Fibroblast of lung (primary cell): Measurements from ENCODE around the gene ZDHHC11. TPM values are rescaled to one million over a fixed set of nuclear protein-coding genes. Genes with fewer than 3 reads are reported as not detected.
"Not testable (repeated sequence)": the region's sequence is repeated elsewhere in the genome, so short reads cannot be mapped to it uniquely, and the experiment has no call there.

ENCODE experiments used
- DNase-seq, 2 donors: peaks; one replicate each; pipeline versions ENCODE4 v3.0.0 to v3.0.0-alpha.2; 2010; ENCODE audit warnings: low read depth in 2 of 2
- H2AFZ ChIP-seq: 2 replicates; pipeline ENCODE4 v1.5.1; 2012; ENCODE audit warnings: low read length, control low read depth, inconsistent platforms
- H3K27ac ChIP-seq: 2 replicates; pipeline ENCODE4 v1.5.1; 2011; ENCODE audit warnings: low read length, control low read depth; ENCODE audit not compliant: insufficient read depth
- H3K27me3 ChIP-seq: 2 replicates; pipeline ENCODE4 v1.5.1; 2011; ENCODE audit warnings: mild to moderate bottlenecking, low read length; ENCODE audit not compliant: control insufficient read depth, insufficient read depth
- H3K36me3 ChIP-seq: 2 replicates; pipeline ENCODE4 v1.5.1; 2011; ENCODE audit warnings: low read length; ENCODE audit not compliant: control insufficient read depth, insufficient read depth
- H3K4me1 ChIP-seq: 2 replicates; pipeline ENCODE4 v1.5.1; 2011; ENCODE audit warnings: low read length; ENCODE audit not compliant: control insufficient read depth, insufficient read depth; ENCODE audit errors: extremely low read depth
- H3K4me2 ChIP-seq: 2 replicates; pipeline ENCODE4 v1.5.1; 2011; ENCODE audit warnings: low read length, control low read depth; ENCODE audit not compliant: insufficient read depth; ENCODE audit errors: extremely low read depth
- H3K4me3 ChIP-seq, 4 experiments: fragments of 200-600 bp in 1 of 4; sonication (generic) in 1 of 4; replicated peaks in 1 of 4; 2 replicates each; pipeline ENCODE4 v1.5.1; 2011 to 2016; ENCODE audit warnings: low read length in 4 of 4, low read depth in 3 of 4, mild to moderate bottlenecking in 3 of 4, control low read depth in 2 of 4, inconsistent platforms in 1 of 4, mixed read lengths in 1 of 4; ENCODE audit not compliant: insufficient read depth in 1 of 4; ENCODE audit errors: control extremely low read depth in 1 of 4
- H3K79me2 ChIP-seq: 2 replicates; pipeline ENCODE4 v1.5.1; 2012; ENCODE audit warnings: mild to moderate bottlenecking, low read length, inconsistent platforms; ENCODE audit not compliant: control insufficient read depth, insufficient read depth
- H3K9ac ChIP-seq: 2 replicates; pipeline ENCODE4 v1.5.1; 2011; ENCODE audit warnings: mild to moderate bottlenecking, low read length, control low read depth; ENCODE audit not compliant: insufficient read depth
- H3K9me3 ChIP-seq: 2 replicates; pipeline ENCODE4 v1.5.1; 2012; ENCODE audit warnings: low read depth, low read length; ENCODE audit not compliant: control insufficient read depth, insufficient read depth
- H4K20me1 ChIP-seq: 2 replicates; pipeline ENCODE4 v1.5.1; 2011; ENCODE audit warnings: low read length; ENCODE audit not compliant: control insufficient read depth, insufficient read depth; ENCODE audit errors: extremely low read depth
- CTCF ChIP-seq, 2 donors: IDR thresholded peaks in 1 of 2; conservative IDR thresholded peaks in 1 of 2; 1 replicate in 1 of 2; 2 replicates in 1 of 2; pipeline ENCODE4 v1.5.1; 2011 to 2012; ENCODE audit warnings: low read length in 2 of 2, control low read depth in 1 of 2, inconsistent platforms in 1 of 2, low read depth in 1 of 2, mild to moderate bottlenecking in 1 of 2
- EZH2 ChIP-seq: IDR thresholded peaks from 2 replicates; pipeline ENCODE4 v1.5.1; 2012; ENCODE audit warnings: low read length, control low read depth, mild to moderate bottlenecking; ENCODE audit errors: missing control alignments
- polyA plus RNA-seq, 2 donors: library from polyadenylated mRNA; depleted of rRNA in 1 of 2; stranded (reverse) in 1 of 2; unstranded in 1 of 2; fragments of >200 nt; gene quantifications; 2 replicates each; pipeline ENCODE4 v1.2.1, GENCODE V29; 2011 to 2012; ENCODE audit warnings: missing spikeins in 1 of 2
- total RNA-seq: library from RNA; depleted of rRNA; stranded (reverse); fragments of >200 nt; gene quantifications from 2 replicates; pipeline ENCODE4 v1.2.1, GENCODE V29; 2014

ZDHHC11 gene
- total and polyA plus RNA-seq, 2 donors (not counting 1 experiment from before 2014, with no cell fraction given), result 0.23 to 2.5 TPM

GRCh38 chr5:776862-777711 is 73.7 kb downstream of the ZDHHC11 start:
- Histone ChIP-seq H3K27me3 (peaks cover 5% of the 10 kb centered on the region), H3K4me2 (no peak overlapping the region), H3K4me1 (no peaks in the 10 kb centered on the region), H3K9me3 (no peaks in the 10 kb centered on the region), H3K79me2 (no peaks in the 10 kb centered on the region), H3K36me3 (no peaks in the 10 kb centered on the region), H3K9ac (no peak overlapping the region), H2AFZ (no peak overlapping the region), H4K20me1 (no peaks in the 10 kb centered on the region), H3K4me3 (peak overlapping the region in 1 of 4 experiments; percentile 39), H3K27ac (no peak overlapping the region)
- no peak for DNase-seq
- TF ChIP-seq EZH2 (no peak), CTCF (conservative IDR thresholded peaks at IDR 0.05 in 1 of 2, IDR thresholded peaks at IDR 0.05 in 1 of 2; ENCODE audit: low read depth in 1 of 2, low read length in 2 of 2) (no peak)

GRCh38 chr5:775961-776861 is 74.6 kb downstream of the ZDHHC11 start:
- Histone ChIP-seq H3K9me3 (no peaks in the 10 kb centered on the region), H3K9ac (no peak overlapping the region), H3K27ac (no peak overlapping the region), H2AFZ (no peak overlapping the region), H3K4me3 (peak overlapping the region in 1 of 4 experiments; percentile 39), H3K27me3 (peaks cover 5% of the 10 kb centered on the region), H4K20me1 (no peaks in the 10 kb centered on the region), H3K79me2 (no peaks in the 10 kb centered on the region), H3K4me2 (no peak overlapping the region), H3K4me1 (no peaks in the 10 kb centered on the region), H3K36me3 (no peaks in the 10 kb centered on the region)
- TF ChIP-seq EZH2 (no peak), CTCF (conservative IDR thresholded peaks at IDR 0.05 in 1 of 2, IDR thresholded peaks at IDR 0.05 in 1 of 2; ENCODE audit: low read depth in 1 of 2, low read length in 2 of 2) (no peak)
- no peak for DNase-seq

- H3K79me2 ChIP-seq, H2AFZ ChIP-seq, H3K4me3 ChIP-seq, H3K9me3 ChIP-seq, H3K9ac ChIP-seq, DNase-seq, H3K36me3 ChIP-seq, H3K27me3 ChIP-seq, H3K4me1 ChIP-seq, H3K4me2 ChIP-seq, H3K27ac ChIP-seq, H4K20me1 ChIP-seq: not testable (repeated sequence)
Observed at GRCh38 chr5:775595-775960, 75.2 kb downstream of the ZDHHC11 start.

DNA sequence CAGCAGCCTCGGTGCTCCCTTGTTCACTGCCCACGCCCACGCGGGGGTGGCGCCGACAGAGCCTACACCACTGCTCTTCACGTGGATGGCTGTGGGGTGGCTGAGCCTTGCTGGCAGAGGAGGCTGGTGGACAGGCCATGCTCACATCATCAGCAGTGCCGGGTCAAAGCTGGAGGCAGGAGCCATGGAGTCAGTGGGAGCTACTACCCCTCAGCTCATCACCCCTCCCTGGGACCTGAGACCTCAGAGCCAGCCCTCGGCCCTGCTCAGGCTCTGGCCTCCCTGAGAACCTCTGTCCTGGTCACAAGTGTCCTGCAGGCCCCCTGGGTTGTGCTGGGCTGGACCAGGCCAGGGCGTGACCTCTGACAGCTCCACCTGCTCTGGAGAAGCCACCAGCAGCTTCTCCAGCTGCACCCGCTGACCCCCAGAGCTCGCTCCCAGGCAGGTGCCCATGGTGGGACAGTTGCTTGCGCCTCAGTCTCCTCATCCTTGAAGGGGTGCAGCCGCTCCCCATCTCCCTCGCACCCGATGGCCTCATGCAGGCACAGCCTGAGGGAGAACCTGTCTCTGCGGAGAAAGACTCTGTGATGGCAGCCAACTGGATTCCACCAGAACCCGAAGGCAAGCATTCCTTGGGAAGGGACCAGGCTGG is 75.8 kb downstream of the ZDHHC11 start:
- not testable (repeated sequence) for DNase-seq, H3K9me3 ChIP-seq

DNA sequence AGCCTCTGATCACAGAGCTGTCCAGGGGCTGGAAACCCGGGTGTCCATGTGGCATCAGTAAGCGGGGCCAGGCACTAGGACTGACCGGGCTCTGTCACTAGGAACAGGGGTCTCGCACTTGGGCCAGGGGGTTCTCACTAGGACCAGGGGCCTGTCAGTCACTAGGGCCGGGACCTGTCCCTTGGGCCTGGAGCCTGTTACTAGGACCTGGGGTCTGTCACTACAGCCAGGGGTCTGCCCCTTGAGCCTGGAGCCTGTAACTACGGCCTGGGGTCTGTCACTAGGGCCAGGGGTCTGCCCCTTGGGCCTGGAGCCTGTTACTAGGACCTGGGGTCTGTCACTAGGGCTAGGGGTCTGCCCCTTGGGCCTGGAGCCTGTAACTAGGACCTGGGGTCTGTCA is 76.5 kb downstream of the ZDHHC11 start:
- not testable (repeated sequence) for H4K20me1 ChIP-seq, H3K9ac ChIP-seq, DNase-seq, H3K79me2 ChIP-seq, H3K9me3 ChIP-seq, H3K27me3 ChIP-seq, H3K4me1 ChIP-seq, H3K36me3 ChIP-seq, H3K4me2 ChIP-seq, H3K4me3 ChIP-seq, H3K27ac ChIP-seq, H2AFZ ChIP-seq

More for the DNA sequence above, 75.8 kb downstream of the ZDHHC11 start:
- not testable (repeated sequence) for H3K9ac ChIP-seq, H3K4me3 ChIP-seq, H3K27ac ChIP-seq, H4K20me1 ChIP-seq, H3K4me2 ChIP-seq, H3K4me1 ChIP-seq, H3K27me3 ChIP-seq, H3K79me2 ChIP-seq, H3K36me3 ChIP-seq, H2AFZ ChIP-seq
